Retinal pigment epithelial cell (primary cell): Measurements from ENCODE around the gene HNRNPA1.

ENCODE experiments used
- DNase-seq: peaks from one replicate; pipeline ENCODE4 v3.0.0-alpha.2; 2010; ENCODE audit warnings: low read depth
- H3K4me3 ChIP-seq: 2 replicates; pipeline ENCODE4 v1.5.1; 2011; ENCODE audit warnings: mild to moderate bottlenecking, low read length, control low read depth, moderate library complexity
- TF ChIP-seq, protein P1 (sequence below): conservative IDR thresholded peaks from 2 replicates; pipeline ENCODE4 v1.5.1; 2011; ENCODE audit warnings: low read depth, low read length, control low read depth, inconsistent platforms

The HNRNPA1 gene

GRCh38 chr12:54246011-54246641 lies 34.4 kb upstream of the HNRNPA1 start:
- TF ChIP-seq, protein P1, sequence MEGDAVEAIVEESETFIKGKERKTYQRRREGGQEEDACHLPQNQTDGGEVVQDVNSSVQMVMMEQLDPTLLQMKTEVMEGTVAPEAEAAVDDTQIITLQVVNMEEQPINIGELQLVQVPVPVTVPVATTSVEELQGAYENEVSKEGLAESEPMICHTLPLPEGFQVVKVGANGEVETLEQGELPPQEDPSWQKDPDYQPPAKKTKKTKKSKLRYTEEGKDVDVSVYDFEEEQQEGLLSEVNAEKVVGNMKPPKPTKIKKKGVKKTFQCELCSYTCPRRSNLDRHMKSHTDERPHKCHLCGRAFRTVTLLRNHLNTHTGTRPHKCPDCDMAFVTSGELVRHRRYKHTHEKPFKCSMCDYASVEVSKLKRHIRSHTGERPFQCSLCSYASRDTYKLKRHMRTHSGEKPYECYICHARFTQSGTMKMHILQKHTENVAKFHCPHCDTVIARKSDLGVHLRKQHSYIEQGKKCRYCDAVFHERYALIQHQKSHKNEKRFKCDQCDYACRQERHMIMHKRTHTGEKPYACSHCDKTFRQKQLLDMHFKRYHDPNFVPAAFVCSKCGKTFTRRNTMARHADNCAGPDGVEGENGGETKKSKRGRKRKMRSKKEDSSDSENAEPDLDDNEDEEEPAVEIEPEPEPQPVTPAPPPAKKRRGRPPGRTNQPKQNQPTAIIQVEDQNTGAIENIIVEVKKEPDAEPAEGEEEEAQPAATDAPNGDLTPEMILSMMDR: no peak
- H3K4me3 ChIP-seq: no peak overlapping the region

GRCh38 chr12:54249489-54249888 lies 31.0 kb upstream of the HNRNPA1 start:
- H3K4me3 ChIP-seq: no peak overlapping the region
- TF ChIP-seq, protein P1: no peak
- DNase-seq: no peak

More at GRCh38 chr12:54246011-54246641, 34.4 kb upstream of the HNRNPA1 start:
- no peak for DNase-seq

DNA sequence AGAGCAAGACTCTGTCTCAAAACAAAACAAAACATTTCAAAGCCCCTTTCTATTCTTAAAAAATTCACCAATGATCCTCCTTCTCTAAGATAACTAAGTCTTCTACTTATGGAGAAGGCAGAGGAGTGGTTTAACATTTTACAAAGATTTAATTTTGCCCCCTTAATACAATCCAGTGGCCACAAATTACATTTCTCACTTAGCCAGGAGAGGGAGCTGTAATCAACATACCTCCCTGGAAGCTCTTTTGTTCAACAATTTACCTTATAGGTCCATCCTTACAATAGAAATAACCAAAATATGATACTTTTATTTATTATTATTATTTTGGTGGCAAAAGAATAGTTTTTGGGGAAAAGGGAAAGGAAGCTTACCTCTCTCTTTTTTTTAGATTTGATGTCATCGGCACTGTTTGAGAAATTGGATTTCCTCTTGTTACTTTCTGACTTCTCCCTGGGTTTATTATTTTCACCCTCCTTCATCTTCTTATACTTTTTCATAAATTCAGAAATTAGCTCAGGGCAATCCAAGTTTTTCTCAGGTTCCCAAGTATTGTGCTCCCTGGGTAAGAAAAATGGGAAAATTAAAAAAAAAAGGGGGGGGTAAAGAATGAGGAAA lies 28.8 kb upstream of the HNRNPA1 start:
- DNase-seq: no peak
- TF ChIP-seq, protein P1: peak; percentile 76
- no peak overlapping the region for H3K4me3 ChIP-seq

DNA sequence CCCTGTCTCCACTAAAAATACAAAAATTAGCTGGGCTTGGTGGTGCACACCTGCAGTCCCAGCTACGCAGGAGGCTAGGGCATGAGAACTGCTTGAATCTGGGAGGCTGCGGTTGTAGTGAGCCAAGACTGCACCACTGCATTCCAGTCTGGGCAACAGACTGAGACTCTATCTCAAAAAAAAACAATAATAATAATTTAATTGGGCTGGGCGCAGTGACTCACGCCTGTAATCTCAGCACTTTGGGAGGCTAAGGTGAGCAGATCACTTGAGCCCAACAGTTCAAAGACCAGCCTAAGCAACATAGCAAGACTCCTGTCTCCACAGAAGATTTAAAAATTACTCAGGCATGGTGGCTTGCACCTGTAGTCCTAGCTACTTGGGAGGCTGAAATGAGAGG lies 27.3 kb upstream of the HNRNPA1 start:
- H3K4me3 ChIP-seq: no peak overlapping the region
- no peak for DNase-seq
- TF ChIP-seq, protein P1: no peak

GRCh38 chr12:54257332-54257731 lies 23.2 kb upstream of the HNRNPA1 start:
- TF ChIP-seq, protein P1: no peak

DNA sequence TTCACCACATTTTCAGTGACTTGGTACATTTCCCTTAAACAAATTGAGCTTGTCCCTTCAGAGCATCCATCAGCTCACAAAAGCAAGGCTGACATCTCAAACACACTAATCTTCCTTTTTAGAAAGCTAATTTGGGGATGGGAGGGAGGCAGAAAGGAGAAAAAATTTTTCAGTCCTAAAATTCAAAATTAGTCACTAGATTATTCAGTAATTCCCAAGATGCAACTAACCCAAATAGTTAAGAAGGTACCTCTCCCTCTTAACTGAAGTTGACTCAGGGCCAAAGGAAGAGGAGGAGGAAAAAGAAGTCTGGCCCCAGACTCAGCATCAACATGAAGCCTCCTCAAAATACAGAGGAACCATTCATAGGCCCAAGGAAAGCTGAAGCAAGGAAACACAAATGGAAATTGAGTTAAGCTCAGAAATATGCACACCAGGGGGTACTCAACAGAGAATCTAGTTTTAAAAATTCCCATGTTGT lies 22.3 kb upstream of the HNRNPA1 start:
- TF ChIP-seq, protein P1: no peak
- no peak for DNase-seq
- H3K4me3 ChIP-seq: no peak overlapping the region

More at GRCh38 chr12:54257332-54257731, 23.2 kb upstream of the HNRNPA1 start:
- no peak overlapping the region for H3K4me3 ChIP-seq
- DNase-seq: no peak
